GM23338 (cell line): ENCODE data around the gene KRT2. TPM values are rescaled to one million over a fixed set of nuclear protein-coding genes. Genes with fewer than 3 reads are reported as not detected.

Experiments used
- ATAC-seq: fragments of 200-7000 bp; cut with Tn5 transposase; 3 replicates; pipeline ENCODE4 v1.9.1; 2020
- DNase-seq: peaks from one replicate; pipeline ENCODE4 v3.0.0-alpha.2; 2015; ENCODE audit warnings: low spot score
- H2AFZ ChIP-seq: fragments of 200-600 bp; sonication (generic); 2 replicates; pipeline ENCODE4 v1.8.0; 2016; ENCODE audit warnings: antibody characterized with exemption, mild to moderate bottlenecking, moderate library complexity
- H3F3A ChIP-seq: fragments of 200-600 bp; sonication (generic); replicated peaks from 2 replicates; pipeline ENCODE4 v1.8.0; 2017; ENCODE audit warnings: antibody characterized with exemption, mixed run types, low read depth
- H3K27ac ChIP-seq: fragments of 200-600 bp; sonication (generic); 2 replicates; pipeline ENCODE4 v1.6.1; 2016; ENCODE audit warnings: low read depth
- H3K27me3 ChIP-seq: fragments of 200-600 bp; sonication (generic); 2 replicates; pipeline ENCODE4 v1.8.0; 2016; ENCODE audit warnings: mild to moderate bottlenecking, mixed run types, moderate library complexity; ENCODE audit not compliant: insufficient read depth
- H3K36me3 ChIP-seq: fragments of 200-600 bp; sonication (generic); 2 replicates; pipeline ENCODE4 v1.8.0; 2016; ENCODE audit warnings: mild to moderate bottlenecking; ENCODE audit not compliant: insufficient read depth
- H3K4me1 ChIP-seq: fragments of 200-600 bp; sonication (generic); 2 replicates; pipeline ENCODE4 v1.8.0; 2016; ENCODE audit warnings: mild to moderate bottlenecking, moderate library complexity; ENCODE audit not compliant: insufficient read depth
- H3K4me2 ChIP-seq: fragments of 200-600 bp; sonication (generic); 2 replicates; pipeline ENCODE4 v1.7.1; 2017; ENCODE audit warnings: mixed run types
- H3K4me3 ChIP-seq: fragments of 200-600 bp; sonication (generic); 2 replicates; pipeline ENCODE4 v1.6.1; 2016; ENCODE audit warnings: mixed run types
- H3K79me2 ChIP-seq: fragments of 200-600 bp; sonication (generic); replicated peaks from 2 replicates; pipeline ENCODE4 v1.8.0; 2017; ENCODE audit warnings: mild to moderate bottlenecking; ENCODE audit not compliant: insufficient read depth
- H3K9me2 ChIP-seq: fragments of 200-600 bp; sonication (generic); 2 replicates; pipeline ENCODE4 v1.8.0; 2017; ENCODE audit not compliant: insufficient read depth
- H4K20me1 ChIP-seq: fragments of 200-600 bp; sonication (generic); replicated peaks from 2 replicates; pipeline ENCODE4 v1.8.0; 2017; ENCODE audit warnings: mild to moderate bottlenecking; ENCODE audit not compliant: insufficient read depth
- H3K27ac Mint-ChIP-seq: 2 replicates; pipeline ENCODE4 v1.8.0; 2020; ENCODE audit warnings: inconsistent platforms, mild to moderate bottlenecking, moderate library complexity, mixed read lengths
- H3K27me3 Mint-ChIP-seq: 3 replicates; pipeline ENCODE4 v1.8.0; 2022; ENCODE audit warnings: low read depth, mild to moderate bottlenecking, moderate library complexity, mixed read lengths, inconsistent platforms; ENCODE audit not compliant: insufficient read depth, poor library complexity
- H3K36me3 Mint-ChIP-seq: 3 replicates; pipeline ENCODE4 v1.8.0; 2021; ENCODE audit warnings: low read depth, mild to moderate bottlenecking, inconsistent platforms, moderate library complexity, mixed read lengths
- H3K4me1 Mint-ChIP-seq: 3 replicates; pipeline ENCODE4 v1.8.0; 2020; ENCODE audit warnings: mild to moderate bottlenecking, inconsistent platforms, mixed read lengths
- H3K4me3 Mint-ChIP-seq: 3 replicates; pipeline ENCODE4 v1.8.0; 2021; ENCODE audit warnings: moderate library complexity, mild to moderate bottlenecking, inconsistent platforms, mixed read lengths
- H3K9me3 Mint-ChIP-seq: 3 replicates; pipeline ENCODE4 v1.8.0; 2020; ENCODE audit warnings: moderate library complexity, mild to moderate bottlenecking, inconsistent platforms, mixed read lengths
- CREB1 ChIP-seq: fragments of 250-450 bp; sonication (Bioruptor Pico); IDR thresholded peaks from 2 replicates; pipeline ENCODE4 v1.5.0; 2020; ENCODE audit warnings: low read depth, mild to moderate bottlenecking, moderate library complexity
- CTCF ChIP-seq, 2 experiments: fragments of 200-600 bp in 1 of 2; sonication (generic) in 1 of 2; conservative IDR thresholded peaks; 2 replicates each; pipeline versions ENCODE4 v1.5.1 to v1.6.1; 2016 to 2017; ENCODE audit warnings: antibody characterized with exemption in 2 of 2, low read depth in 2 of 2, mild to moderate bottlenecking in 2 of 2, moderate library complexity in 1 of 2
- ETS1 ChIP-seq: IDR thresholded peaks from 2 replicates; pipeline ENCODE4 v1.6.1; 2016; ENCODE audit warnings: antibody characterized with exemption
- EZH2 ChIP-seq: fragments of 200-600 bp; sonication (generic); IDR thresholded peaks from one replicate; pipeline ENCODE4 v1.8.0; 2017; ENCODE audit warnings: antibody characterized with exemption, mild to moderate bottlenecking, low read depth; ENCODE audit not compliant: unreplicated experiment
- EZH2phosphoT487 ChIP-seq: fragments of 200-600 bp; sonication (generic); IDR thresholded peaks from one replicate; pipeline ENCODE4 v1.8.1; 2018; ENCODE audit warnings: antibody characterized with exemption; ENCODE audit not compliant: unreplicated experiment
- JUNB ChIP-seq: IDR thresholded peaks from one replicate; pipeline ENCODE4 v1.6.1; 2016; ENCODE audit warnings: antibody characterized with exemption; ENCODE audit not compliant: unreplicated experiment
- NANOG ChIP-seq: IDR thresholded peaks from 2 replicates; pipeline ENCODE4 v1.6.1; 2016; ENCODE audit warnings: antibody characterized with exemption, borderline replicate concordance
- POLR2AphosphoS5 ChIP-seq: IDR thresholded peaks from 2 replicates; pipeline ENCODE4 v1.6.1; 2016; ENCODE audit warnings: antibody characterized with exemption, low read depth
- REST ChIP-seq: IDR thresholded peaks from one replicate; pipeline ENCODE4 v1.6.1; 2018; ENCODE audit warnings: antibody characterized with exemption; ENCODE audit not compliant: unreplicated experiment
- STAT1 ChIP-seq: IDR thresholded peaks from one replicate; pipeline ENCODE4 v1.6.1; 2016; ENCODE audit warnings: antibody characterized with exemption; ENCODE audit not compliant: unreplicated experiment
- ZNF114 ChIP-seq: fragments of 250-450 bp; sonication (Bioruptor Pico); IDR thresholded peaks from 2 replicates; pipeline ENCODE4 v1.5.0; 2020; ENCODE audit warnings: mild to moderate bottlenecking, moderate library complexity
- ZNF331 ChIP-seq: fragments of 250-450 bp; sonication (Bioruptor Pico); IDR thresholded peaks from 2 replicates; pipeline ENCODE4 v1.5.0; 2020; ENCODE audit warnings: low read depth, mild to moderate bottlenecking, moderate library complexity
- ZNF462 ChIP-seq: fragments of 250-450 bp; sonication (Bioruptor Pico); IDR thresholded peaks from 2 replicates; pipeline ENCODE4 v1.5.0; 2020; ENCODE audit warnings: mild to moderate bottlenecking, moderate library complexity
- polyA plus RNA-seq: library from polyadenylated mRNA; unstranded; fragments of >200 nt; fragmentation: Nextera tagmentation; extraction: Ambion mirVana; gene quantifications from 2 replicates; pipeline ENCODE4 v1.2.1, GENCODE V29; 2016
- total RNA-seq: library from RNA; depleted of rRNA; stranded (reverse); fragments of >200 nt; shearing (Covaris generic); gene quantifications from 2 replicates; pipeline ENCODE4 v1.2.3, GENCODE V29; 2014

Gene KRT2
- total and polyA plus RNA-seq, 2 experiments from 2014 or later, result not detected

- H3K4me1 Mint-ChIP-seq, result no peaks in the 10 kb centered on the region
- Histone ChIP-seq H3K4me2 (no peak overlapping the region), H3K36me3 (no peaks in the 10 kb centered on the region), H3K27me3 (no peaks in the 10 kb centered on the region), H3K4me1 (no peaks in the 10 kb centered on the region), H3K27ac (no peak overlapping the region), H3F3A (no peaks in the 10 kb centered on the region), H3K9me2 (peaks cover 9% of the 10 kb centered on the region; the same call in 1 of the 2 replicates), H4K20me1 (no peaks in the 10 kb centered on the region), H3K79me2 (no peaks in the 10 kb centered on the region), H3K4me3 (no peak overlapping the region), H2AFZ (no peak overlapping the region)
- no peaks in the 10 kb centered on the region for H3K36me3 Mint-ChIP-seq
- H3K27me3 Mint-ChIP-seq, result no peaks in the 10 kb centered on the region
- H3K9me3 Mint-ChIP-seq, result no peaks in the 10 kb centered on the region
- TF ChIP-seq ZNF462 (CRISPR knock-in tag), result no peak
- TF ChIP-seq CTCF (conservative IDR thresholded peaks at IDR 0.05; ENCODE audit: low read depth in 2 of 2), result no peak
- no peak for TF ChIP-seq ETS1
- TF ChIP-seq EZH2phosphoT487, result no peak
- no peak for TF ChIP-seq JUNB
- TF ChIP-seq CREB1 (CRISPR knock-in tag), result no peak
- TF ChIP-seq STAT1, result no peak
- no peak for TF ChIP-seq REST
- TF ChIP-seq EZH2, result no peak
- no peak for TF ChIP-seq ZNF331 (CRISPR knock-in tag)
- TF ChIP-seq NANOG, result no peak
- TF ChIP-seq ZNF114 (CRISPR knock-in tag), result no peak
- TF ChIP-seq POLR2AphosphoS5, result no peak
- DNase-seq (no peak), ATAC-seq (no peak)
- H3K4me3 Mint-ChIP-seq, result no peak overlapping the region
- H3K27ac Mint-ChIP-seq, result no peak overlapping the region
Measured at GRCh38 chr12:52675301-52675701, 23.3 kb upstream of the KRT2 start.
